H1 (cell line): ENCODE measurements around the gene COPG1. TPM values are rescaled to one million over a fixed set of nuclear protein-coding genes. Genes with fewer than 3 reads are reported as not detected.

Source experiments
- CTCF ChIA-PET: fragments of 300-600 bp; sonication (Branson Sonifier 250); formaldehyde crosslinking; loops from one replicate; lab custom pipeline; 2021; ENCODE audit not compliant: partially characterized antibody; lab: Charles Lee
- POLR2A ChIA-PET: fragments of 300-600 bp; sonication (Branson Sonifier 250); formaldehyde crosslinking; loops from one replicate; lab custom pipeline; 2021; ENCODE audit warnings: inconsistent platforms; ENCODE audit not compliant: partially characterized antibody; lab: Charles Lee
- DNase-seq, 2 experiments: peaks; one replicate each; pipeline versions ENCODE4 v3.0.0 to v3.0.0-alpha.2; 2010 to 2022; ENCODE audit warnings: low spot score in 2 of 2, low read depth in 1 of 2, mixed read lengths in 1 of 2
- FAIRE-seq: peaks from 2 replicates; lab custom pipeline; 2011; peaks lifted over from hg19 to GRCh38; lab: Jason Lieb, UNC
- H2AFZ ChIP-seq: 2 replicates; pipeline ENCODE4 v1.8.1; 2012; ENCODE audit warnings: low read length, inconsistent platforms
- H2AK5ac ChIP-seq: 2 replicates; pipeline ENCODE4 v1.6.1; 2013; ENCODE audit warnings: low read depth, low read length
- H2BK120ac ChIP-seq: replicated peaks from 2 replicates; pipeline ENCODE3; 2013; ENCODE audit warnings: low read depth, low read length, inconsistent platforms
- H2BK12ac ChIP-seq: 2 replicates; pipeline ENCODE4 v1.6.1; 2013; ENCODE audit warnings: low read depth, low read length
- H2BK15ac ChIP-seq: 2 replicates; pipeline ENCODE4 v1.6.1; 2013; ENCODE audit warnings: low read length
- H2BK20ac ChIP-seq: 2 replicates; pipeline ENCODE4 v1.6.1; 2013; ENCODE audit warnings: low read length
- H2BK5ac ChIP-seq: 2 replicates; pipeline ENCODE4 v1.6.1; 2013; ENCODE audit warnings: low read depth, low read length
- H3K14ac ChIP-seq: 2 replicates; pipeline ENCODE4 v1.6.1; 2013; ENCODE audit warnings: inconsistent platforms; ENCODE audit not compliant: insufficient read length
- H3K18ac ChIP-seq: 2 replicates; pipeline ENCODE4 v1.6.1; 2013; ENCODE audit warnings: low read length; ENCODE audit errors: extremely low read depth
- H3K23ac ChIP-seq: 2 replicates; pipeline ENCODE4 v1.6.1; 2013; ENCODE audit warnings: inconsistent platforms; ENCODE audit not compliant: insufficient read length
- H3K23me2 ChIP-seq: 2 replicates; pipeline ENCODE4 v1.6.1; 2013; ENCODE audit warnings: low read depth, low read length
- H3K27ac ChIP-seq: 2 replicates; pipeline ENCODE4 v1.6.1; 2011; ENCODE audit warnings: low read depth, low read length, inconsistent platforms
- H3K27me3 ChIP-seq, 4 experiments: replicated peaks in 1 of 4; 1 replicate in 1 of 4; 2 replicates in 3 of 4; pipeline versions ENCODE4 v1.6.1 to v1.8.1; 2011 to 2013; ENCODE audit warnings: low read length in 3 of 4, mild to moderate bottlenecking in 3 of 4, inconsistent platforms in 2 of 4, mixed read lengths in 2 of 4, moderate library complexity in 1 of 4; ENCODE audit not compliant: control insufficient read depth in 3 of 4, insufficient read depth in 3 of 4; ENCODE audit errors: extremely low read depth in 1 of 4
- H3K36me3 ChIP-seq, 4 experiments: 2 replicates each; pipeline versions ENCODE4 v1.6.1 to v1.8.1; 2011 to 2013; ENCODE audit warnings: mild to moderate bottlenecking in 4 of 4, low read length in 3 of 4, moderate library complexity in 2 of 4, control low read depth in 1 of 4, inconsistent platforms in 1 of 4; ENCODE audit not compliant: insufficient read depth in 4 of 4, control insufficient read depth in 2 of 4
- H3K4ac ChIP-seq: replicated peaks from 2 replicates; pipeline ENCODE3; 2013; ENCODE audit warnings: low read length, low read depth, mixed read lengths, inconsistent platforms; ENCODE audit not compliant: insufficient read length
- H3K4me1 ChIP-seq, 4 experiments: replicated peaks in 1 of 4; 1 replicate in 1 of 4; 2 replicates in 3 of 4; pipeline versions ENCODE4 v1.6.1 to v1.8.1; 2011 to 2013; ENCODE audit warnings: low read length in 3 of 4, inconsistent platforms in 2 of 4, mixed read lengths in 1 of 4; ENCODE audit not compliant: insufficient read depth in 4 of 4, control insufficient read depth in 3 of 4
- H3K4me2 ChIP-seq, 2 experiments: 2 replicates each; pipeline versions ENCODE4 v1.6.1 to v1.8.1; 2011 to 2013; ENCODE audit warnings: low read depth in 2 of 2, low read length in 2 of 2, control low read depth in 1 of 2, inconsistent platforms in 1 of 2, mild to moderate bottlenecking in 1 of 2; ENCODE audit not compliant: insufficient read depth in 1 of 2
- H3K4me3 ChIP-seq, 4 experiments: fragments of 200-600, 300-600 bp in 1 of 4; sonication (generic), shearing (Covaris generic), sonication (Bioruptor Twin) in 1 of 4; 2 replicates each; pipeline versions ENCODE4 v1.5.1 to v1.8.1; 2011 to 2016; ENCODE audit warnings: low read length in 4 of 4, low read depth in 3 of 4, control low read depth in 2 of 4, inconsistent platforms in 2 of 4, mild to moderate bottlenecking in 2 of 4, mixed read lengths in 1 of 4, moderate library complexity in 1 of 4; ENCODE audit not compliant: insufficient read depth in 2 of 4; ENCODE audit errors: extremely low read depth in 1 of 4
- H3K56ac ChIP-seq: replicated peaks from 2 replicates; pipeline ENCODE3; 2013; ENCODE audit warnings: low read depth, mild to moderate bottlenecking, mixed read lengths, low read length, inconsistent platforms; ENCODE audit not compliant: insufficient read length
- H3K79me1 ChIP-seq: 2 replicates; pipeline ENCODE4 v1.6.1; 2013; ENCODE audit warnings: low read depth, low read length, control low read depth
- H3K79me2 ChIP-seq, 2 experiments: 2 replicates each; pipeline versions ENCODE4 v1.6.1 to v1.8.1; 2012 to 2013; ENCODE audit warnings: low read length in 2 of 2, mild to moderate bottlenecking in 2 of 2, inconsistent platforms in 1 of 2; ENCODE audit not compliant: insufficient read depth in 2 of 2, control insufficient read depth in 1 of 2
- H3K9ac ChIP-seq, 4 experiments: replicated peaks in 1 of 4; 1 replicate in 1 of 4; 2 replicates in 3 of 4; pipeline versions ENCODE4 v1.6.1 to v1.8.1; 2011 to 2013; ENCODE audit warnings: low read depth in 3 of 4, low read length in 3 of 4, control low read depth in 2 of 4, mild to moderate bottlenecking in 2 of 4, moderate library complexity in 2 of 4, inconsistent platforms in 1 of 4; ENCODE audit errors: extremely low read depth in 1 of 4
- H3K9me3 ChIP-seq, 2 experiments: 2 replicates each; pipeline versions ENCODE4 v1.6.1 to v1.8.1; 2012 to 2013; ENCODE audit warnings: mild to moderate bottlenecking in 2 of 2, moderate library complexity in 2 of 2, control low read depth in 1 of 2, inconsistent platforms in 1 of 2, low read depth in 1 of 2, low read length in 1 of 2, mixed read lengths in 1 of 2; ENCODE audit not compliant: insufficient read depth in 2 of 2
- H4K20me1 ChIP-seq, 2 experiments: replicated peaks in 1 of 2; 2 replicates each; pipeline versions ENCODE3 to v1.8.1; 2011 to 2013; ENCODE audit warnings: inconsistent platforms in 2 of 2, low read length in 2 of 2, mild to moderate bottlenecking in 1 of 2; ENCODE audit not compliant: insufficient read depth in 2 of 2, control insufficient read depth in 1 of 2
- H4K5ac ChIP-seq: 2 replicates; pipeline ENCODE4 v1.6.1; 2013; ENCODE audit warnings: low read length, low read depth, mixed read lengths, inconsistent platforms; ENCODE audit not compliant: insufficient read length
- H4K8ac ChIP-seq: 2 replicates; pipeline ENCODE4 v1.8.0; 2013; ENCODE audit warnings: mild to moderate bottlenecking, moderate library complexity, low read length, inconsistent platforms; ENCODE audit not compliant: insufficient read depth; ENCODE audit errors: extremely low read depth
- H4K91ac ChIP-seq: replicated peaks from 2 replicates; pipeline ENCODE3; 2013; ENCODE audit warnings: low read length, mixed read lengths, inconsistent platforms; ENCODE audit not compliant: insufficient read length
- EP300 ChIP-seq, 2 experiments: IDR thresholded peaks; 1 replicate in 1 of 2; 2 replicates in 1 of 2; pipeline ENCODE4 v1.6.1; 2011 to 2012; ENCODE audit warnings: low read depth in 2 of 2, low read length in 2 of 2, mild to moderate bottlenecking in 2 of 2, borderline replicate concordance in 1 of 2, inconsistent platforms in 1 of 2, moderate library complexity in 1 of 2
- FOSL1 ChIP-seq: IDR thresholded peaks from 2 replicates; pipeline ENCODE4 v1.6.1; 2011; ENCODE audit warnings: mild to moderate bottlenecking, low read depth, low read length, moderate library complexity; ENCODE audit not compliant: insufficient read depth
- WGBS, 2 experiments: shearing (Covaris generic) in 1 of 2; methylation state at CpG; one replicate each; pipeline versions ENCODE4 v1.1.6 to v1.1.7; 2013 to 2015; ENCODE audit warnings: low lambda C conversion rate in 2 of 2, mixed read lengths in 2 of 2, inconsistent platforms in 1 of 2, low coverage in 1 of 2, missing lambda C conversion rate in 1 of 2; ENCODE audit not compliant: insufficient replicate concordance in 2 of 2, insufficient coverage in 1 of 2, insufficient read length in 1 of 2; ENCODE audit errors: extremely low coverage in 1 of 2, missing lambda C conversion rate in 1 of 2; 5-methylcytosine and 5-hydroxymethylcytosine counted together
- polyA plus RNA-seq, 7 experiments: library from polyadenylated mRNA; depleted of rRNA in 3 of 7; stranded (reverse) in 5 of 7; unstranded in 2 of 7; fragments of >200 nt in 5 of 7; fragments of 200-250 nt in 2 of 7; gene quantifications; 1 replicate in 5 of 7; 2 replicates in 1 of 7; 4 replicates in 1 of 7; pipeline versions ENCODE4 v1.2.1 to v1.2.3, GENCODE V29; 2011 to 2013; ENCODE audit warnings: missing spikeins in 2 of 7, mixed read lengths in 2 of 7
- total RNA-seq: library from RNA; stranded (reverse); fragmentation: NEBNext Ultra II Directional; extraction: Animal tissue kit (Norgen Biotek cat#: 25700); gene quantifications from 2 replicates; pipeline ENCODE4 v1.2.1, GENCODE V29; 2021

The COPG1 gene
- total and polyA plus RNA-seq, 2 of the 8 experiments (the other 6 are each of a cell fraction or from before 2014, with no cell fraction given) = 52.7 to 106 TPM

- FAIRE-seq = no peak
- Histone ChIP-seq H4K5ac (no peak overlapping the region), H3K9ac (no peak overlapping the region), H2BK5ac (no peak overlapping the region), H3K4me2 (no peak overlapping the region), H2BK20ac (no peak overlapping the region), H3K27me3 (no peaks in the 10 kb centered on the region), H3K56ac (no peak overlapping the region), H4K8ac (no peak overlapping the region), H3K4ac (no peak overlapping the region), H3K4me1 (peaks cover 0 to 5% (median 1%) of the 10 kb centered on the region in 4 experiments; a peak in 4 of 7 replicates), H3K18ac (no peak overlapping the region), H2BK12ac (no peak overlapping the region), H3K9me3 (no peaks in the 10 kb centered on the region), H2AFZ (peak overlapping the region; percentile 64), H2BK120ac (no peak overlapping the region), H3K4me3 (no peak overlapping the region), H4K20me1 (no peaks in the 10 kb centered on the region), H3K23me2 (no peaks in the 10 kb centered on the region), H3K23ac (no peak overlapping the region), H4K91ac (no peak overlapping the region), H3K79me1 (no peaks in the 10 kb centered on the region), H3K36me3 (no peaks in the 10 kb centered on the region), H2AK5ac (no peak overlapping the region), H3K27ac (no peak overlapping the region), H2BK15ac (no peak overlapping the region), H3K14ac (no peak overlapping the region), H3K79me2 (no peaks in the 10 kb centered on the region)
- 85% methylated on average over 6 of the region's 6 CpGs; no CpG with 5 or more reads in 1 of the 2 experiments for WGBS, 2 experiments
- no peak for DNase-seq
- POLR2A ChIA-PET = interaction anchor here (1.3 to 4.9 kb wide), 6 partner anchors 10 to 121 kb away, joined by 4 to 26 read pairs (median 7); partner anchors contain the start of genes CNBP and COPG1
- CTCF ChIA-PET = interaction anchor here (0.5 to 1.9 kb wide), 9 partner anchors 9 to 305 kb away, joined by 3 to 7 read pairs (median 4); no protein-coding TSS in a partner anchor
- no peak for TF ChIP-seq EP300 (IDR thresholded peaks at IDR 0.05; ENCODE audit: borderline replicate concordance in 1 of 2, low read depth in 2 of 2, low read length in 2 of 2)
- TF ChIP-seq FOSL1 = no peak
Observed at GRCh38 chr3:129239991-129240390, 9.4 kb upstream of the COPG1 start.
